Measurements from ENCODE around the gene FNTB. TPM values are rescaled to one million over a fixed set of nuclear protein-coding genes. Genes with fewer than 3 reads are reported as not detected.

The FNTB gene
- total RNA-seq, 1 experiment from 2014 or later, result 26.7 TPM

GRCh38 chr14:64960762-64961276, 25.9 kb upstream of the FNTB start:
- no peaks in the 10 kb centered on the region for H3K4me1 ChIP-seq (ENCODE audit: control insufficient read depth in 1 of 2, insufficient read depth in 2 of 2, low read length in 2 of 2)
- no peaks in the 10 kb centered on the region for H3K9me3 ChIP-seq (ENCODE audit: control insufficient read depth in 1 of 2, insufficient read depth in 1 of 2, low read depth in 1 of 2, low read length in 2 of 2)
- H3K79me2 ChIP-seq (ENCODE audit: insufficient read depth, low read length), result no peaks in the 10 kb centered on the region
- no peaks in the 10 kb centered on the region for H3K27me3 ChIP-seq (ENCODE audit: insufficient read depth, low read length)
- ChIA-PET RAD21 (ENCODE audit: low non-redundant PET in 1 of 2, low total read pairs in 2 of 2, uncharacterized antibody in 2 of 2, unreplicated experiment in 2 of 2) (no interaction called here), POLR2A (no interaction called here), CTCF (no interaction called here)
- H3K4me3 ChIP-seq (replicated peaks in 1 of 2; ENCODE audit: low read depth in 1 of 2, low read length in 2 of 2), result no peak overlapping the region
- DNase-seq (ENCODE audit: low read depth, low spot score) (no peak), ATAC-seq (peak; percentile 66)
- no peak overlapping the region for H3K27ac ChIP-seq (ENCODE audit: low read depth, low read length)
- H3K4me2 ChIP-seq (ENCODE audit: low read length), result no peak overlapping the region
- H3K9ac ChIP-seq (ENCODE audit: low read length), result no peak overlapping the region
- H2AFZ ChIP-seq (ENCODE audit: low read depth, low read length, poor library complexity, severe bottlenecking), result no peak overlapping the region
- H3K36me3 ChIP-seq (ENCODE audit: control insufficient read depth in 1 of 2, insufficient read depth in 2 of 2, low read length in 2 of 2), result no peaks in the 10 kb centered on the region
- TF ChIP-seq SIN3A (IDR thresholded peaks at IDR 0.05; ENCODE audit: low read depth) (no peak), ZNF274 (IDR thresholded peaks at IDR 0.05; ENCODE audit: low read depth, low read length) (no peak), SRF (IDR thresholded peaks at IDR 0.05; ENCODE audit: low read depth) (no peak)
- no peaks in the 10 kb centered on the region for H4K20me1 ChIP-seq (ENCODE audit: insufficient read depth)
- no TSS peak for BruUV-seq (replicated peaks)
- no peaks in the 10 kb centered on the region for H3K9me2 ChIP-seq (ENCODE audit: insufficient read depth)
- intact Hi-C loops (cut with micrococcal nuclease), result no loop called here

GRCh38 chr14:64963611-64964010, 23.1 kb upstream of the FNTB start:
- CTCF ChIA-PET, result no interaction called here
- POLR2A ChIA-PET, result no interaction called here
- H3K27me3 ChIP-seq (ENCODE audit: insufficient read depth, low read length), result no peaks in the 10 kb centered on the region
- no peak overlapping the region for H3K9ac ChIP-seq (ENCODE audit: low read length)
- no peaks in the 10 kb centered on the region for H3K36me3 ChIP-seq (ENCODE audit: control insufficient read depth in 1 of 2, insufficient read depth in 2 of 2, low read length in 2 of 2)
- no peak overlapping the region for H3K4me2 ChIP-seq (ENCODE audit: low read length)
- no peak overlapping the region for H3K4me3 ChIP-seq (replicated peaks in 1 of 2; ENCODE audit: low read depth in 1 of 2, low read length in 2 of 2)
- DNase-seq (ENCODE audit: low read depth, low spot score), result no peak
- no peaks in the 10 kb centered on the region for H4K20me1 ChIP-seq (ENCODE audit: insufficient read depth)
- peaks cover 16% of the 10 kb centered on the region in 2 experiments for H3K4me1 ChIP-seq (ENCODE audit: control insufficient read depth in 1 of 2, insufficient read depth in 2 of 2, low read length in 2 of 2)
- intact Hi-C loops (cut with micrococcal nuclease), result no loop called here
- no peak overlapping the region for H3K27ac ChIP-seq (ENCODE audit: low read depth, low read length)
- H3K79me2 ChIP-seq (ENCODE audit: insufficient read depth, low read length), result no peaks in the 10 kb centered on the region
- peak; percentile 58 for ATAC-seq
- H3K9me3 ChIP-seq (ENCODE audit: control insufficient read depth in 1 of 2, insufficient read depth in 1 of 2, low read depth in 1 of 2, low read length in 2 of 2), result no peaks in the 10 kb centered on the region
- H3K9me2 ChIP-seq (ENCODE audit: insufficient read depth), result no peaks in the 10 kb centered on the region
- TF ChIP-seq ZBTB33 (IDR thresholded peaks at IDR 0.05; ENCODE audit: extremely low read depth, insufficient replicate concordance, low read length) (no peak), CTCF (IDR thresholded peaks at IDR 0.05 in 2 of 3, conservative IDR thresholded peaks at IDR 0.05 in 1 of 3; ENCODE audit: borderline replicate concordance in 1 of 3, insufficient read depth in 1 of 3, low read depth in 2 of 3, low read length in 2 of 3) (peak in 1 of 3 experiments; percentile 34; a peak in 2 of 6 replicates)
- no TSS peak for BruUV-seq (replicated peaks)
- H2AFZ ChIP-seq (ENCODE audit: low read depth, low read length, poor library complexity, severe bottlenecking), result no peak overlapping the region
- RAD21 ChIA-PET (ENCODE audit: low non-redundant PET in 1 of 2, low total read pairs in 2 of 2, uncharacterized antibody in 2 of 2, unreplicated experiment in 2 of 2), result no interaction called here
